Right lobe of liver (tissue), 4 donors: ENCODE results near the gene QPRT.

Experiments
- POLR2A ChIP-seq: fragments of 450-650 bp; IDR thresholded peaks from one replicate; pipeline ENCODE4 v1.6.1; 2017; ENCODE audit warnings: antibody characterized with exemption, mild to moderate bottlenecking
- TF ChIP-seq, protein P1 (sequence below), 4 donors: fragments of 200-600 bp in 3 of 4; fragments of 450-650 bp in 1 of 4; IDR thresholded peaks; one replicate each; pipeline versions ENCODE4 v1.5.1 to v1.8.0; 2016 to 2022; ENCODE audit warnings: antibody characterized with exemption in 4 of 4, mild to moderate bottlenecking in 2 of 4
- donor health status: DM: no; HTN: no; CAD: no.
- donor health status: DM: no; HTN: no; CAD: no.
- donor health status: DM: no; HTN: yes; CAD: no.

- TF ChIP-seq, protein P1, sequence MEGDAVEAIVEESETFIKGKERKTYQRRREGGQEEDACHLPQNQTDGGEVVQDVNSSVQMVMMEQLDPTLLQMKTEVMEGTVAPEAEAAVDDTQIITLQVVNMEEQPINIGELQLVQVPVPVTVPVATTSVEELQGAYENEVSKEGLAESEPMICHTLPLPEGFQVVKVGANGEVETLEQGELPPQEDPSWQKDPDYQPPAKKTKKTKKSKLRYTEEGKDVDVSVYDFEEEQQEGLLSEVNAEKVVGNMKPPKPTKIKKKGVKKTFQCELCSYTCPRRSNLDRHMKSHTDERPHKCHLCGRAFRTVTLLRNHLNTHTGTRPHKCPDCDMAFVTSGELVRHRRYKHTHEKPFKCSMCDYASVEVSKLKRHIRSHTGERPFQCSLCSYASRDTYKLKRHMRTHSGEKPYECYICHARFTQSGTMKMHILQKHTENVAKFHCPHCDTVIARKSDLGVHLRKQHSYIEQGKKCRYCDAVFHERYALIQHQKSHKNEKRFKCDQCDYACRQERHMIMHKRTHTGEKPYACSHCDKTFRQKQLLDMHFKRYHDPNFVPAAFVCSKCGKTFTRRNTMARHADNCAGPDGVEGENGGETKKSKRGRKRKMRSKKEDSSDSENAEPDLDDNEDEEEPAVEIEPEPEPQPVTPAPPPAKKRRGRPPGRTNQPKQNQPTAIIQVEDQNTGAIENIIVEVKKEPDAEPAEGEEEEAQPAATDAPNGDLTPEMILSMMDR (IDR thresholded peaks at IDR 0.05): no peak
- TF ChIP-seq POLR2A: no peak
These were observed 35.4 kb downstream of the QPRT start for GRCh38 chr16:29714396-29714795.
